HepG2 (cell line): ENCODE data around the gene BCL6B. TPM values are rescaled to one million over a fixed set of nuclear protein-coding genes. Genes with fewer than 3 reads are reported as not detected.

Experiments
- HMGA1 ChIP-seq: sonication (generic); formaldehyde crosslinking; conservative IDR thresholded peaks from 2 replicates; pipeline ENCODE4 v1.4.0; 2020; ENCODE audit warnings: missing genetic modification reagents
- REPIN1 ChIP-seq: sonication (generic); formaldehyde crosslinking; IDR thresholded peaks from 2 replicates; pipeline ENCODE4 v1.8.0; 2022; ENCODE audit warnings: missing genetic modification reagents, low read depth, mild to moderate bottlenecking, borderline replicate concordance
- TRIM24 ChIP-seq: sonication (generic); formaldehyde crosslinking; IDR thresholded peaks from 2 replicates; pipeline ENCODE4 v1.8.0; 2022; ENCODE audit warnings: mild to moderate bottlenecking, missing genetic modification reagents
- ZBTB20 ChIP-seq: sonication (generic); formaldehyde crosslinking; IDR thresholded peaks from 2 replicates; pipeline ENCODE4 v1.8.1; 2023; ENCODE audit warnings: missing genetic modification reagents, low read depth, mild to moderate bottlenecking, borderline replicate concordance
- ZBTB21 ChIP-seq: sonication (generic); formaldehyde crosslinking; IDR thresholded peaks from 2 replicates; pipeline ENCODE4 v1.4.0; 2020; ENCODE audit warnings: missing genetic modification reagents
- ZNF792 ChIP-seq: IDR thresholded peaks from 2 replicates; pipeline ENCODE4 v1.6.1; 2016
- ZSCAN25 ChIP-seq: sonication (generic); formaldehyde crosslinking; IDR thresholded peaks from 2 replicates; pipeline ENCODE4 v1.8.0; 2022; ENCODE audit warnings: mild to moderate bottlenecking, missing genetic modification reagents
- polyA plus RNA-seq, 8 experiments: library from polyadenylated mRNA; depleted of rRNA in 3 of 8; stranded (reverse) in 7 of 8; unstranded in 1 of 8; fragments of >200 nt; fragmentation: Illumina TruSeq in 4 of 8; extraction: Trizol in 4 of 8; gene quantifications; 2 replicates each; pipeline versions ENCODE4 v1.2.1 to v1.2.3, GENCODE V29; 2011 to 2016; ENCODE audit warnings: low read depth in 4 of 8, missing spikeins in 1 of 8, mixed read lengths in 1 of 8; ENCODE audit not compliant: insufficient read depth in 1 of 8
- total RNA-seq, 5 experiments: library from RNA; depleted of rRNA; stranded (reverse); fragments of >200 nt; fragmentation: Illumina TruSeq; extraction: Trizol; gene quantifications; 2 replicates each; pipeline ENCODE4 v1.2.3, GENCODE V29; 2016; ENCODE audit warnings: low read depth in 1 of 5
- TF ChIP-seq, protein P1 (sequence below), 2 experiments: fragments of 450-650 bp in 1 of 2; sonication (generic) in 1 of 2; formaldehyde crosslinking in 1 of 2; IDR thresholded peaks; 2 replicates each; pipeline versions ENCODE4 v1.6.1 to v1.8.0; 2016 to 2022; ENCODE audit warnings: antibody characterized with exemption in 1 of 2, mild to moderate bottlenecking in 1 of 2, missing genetic modification reagents in 1 of 2
- TF ChIP-seq, protein P2 (sequence below): sonication (generic); formaldehyde crosslinking; IDR thresholded peaks from 2 replicates; pipeline ENCODE4 v1.8.0; 2022; ENCODE audit warnings: low read depth, missing genetic modification reagents
- TF ChIP-seq, protein P3 (sequence below): sonication (generic); formaldehyde crosslinking; IDR thresholded peaks from 2 replicates; pipeline ENCODE4 v1.5.0; 2020; ENCODE audit warnings: missing genetic modification reagents
- TF ChIP-seq, protein P4 (sequence below): sonication (generic); formaldehyde crosslinking; IDR thresholded peaks from 2 replicates; pipeline ENCODE4 v1.4.0; 2020; ENCODE audit warnings: missing genetic modification reagents

The BCL6B gene
- total and polyA plus RNA-seq, 2 of the 13 experiments (the other 11 are each of a cell fraction or from before 2014, with no cell fraction given): not detected

DNA sequence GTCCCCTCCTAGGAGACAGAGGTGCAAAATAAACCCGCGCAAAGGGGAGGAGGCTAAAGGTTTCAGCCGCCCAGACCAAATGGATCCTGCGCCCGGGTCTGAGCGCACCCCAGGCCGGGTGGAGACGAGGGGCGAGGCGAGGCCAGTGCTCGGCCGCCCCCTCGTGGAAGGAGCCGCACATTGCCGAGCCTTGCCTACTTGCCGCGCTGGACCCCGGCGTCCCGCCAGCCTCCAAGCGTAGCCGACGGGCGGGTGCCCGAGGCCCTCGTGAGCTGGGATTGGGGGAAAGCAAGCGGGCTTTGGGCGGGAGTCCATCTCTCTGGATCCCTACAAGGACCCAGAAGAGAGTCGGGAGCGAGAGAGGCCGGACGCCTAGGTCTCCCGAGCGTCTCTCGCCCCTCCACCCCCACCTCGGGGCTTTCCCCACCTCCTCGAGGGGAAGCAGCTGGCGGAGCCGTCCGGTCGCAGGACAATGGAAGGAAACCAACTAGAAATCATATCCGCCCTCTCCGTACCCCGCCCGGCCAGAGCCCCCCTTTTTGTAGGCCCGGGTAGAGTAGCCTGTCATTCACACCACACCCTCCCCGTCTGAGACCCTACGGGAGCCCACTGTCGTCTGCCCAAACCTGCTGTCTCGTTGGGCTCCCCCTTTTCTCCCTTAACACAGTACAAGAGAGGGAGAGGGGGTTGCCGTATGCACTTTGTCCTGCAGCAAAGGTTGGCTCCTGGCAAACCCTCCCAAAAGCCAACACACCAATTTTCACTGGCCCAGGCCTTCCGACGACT, 664 bp upstream of the BCL6B start (continued):
- TF ChIP-seq, protein P1, sequence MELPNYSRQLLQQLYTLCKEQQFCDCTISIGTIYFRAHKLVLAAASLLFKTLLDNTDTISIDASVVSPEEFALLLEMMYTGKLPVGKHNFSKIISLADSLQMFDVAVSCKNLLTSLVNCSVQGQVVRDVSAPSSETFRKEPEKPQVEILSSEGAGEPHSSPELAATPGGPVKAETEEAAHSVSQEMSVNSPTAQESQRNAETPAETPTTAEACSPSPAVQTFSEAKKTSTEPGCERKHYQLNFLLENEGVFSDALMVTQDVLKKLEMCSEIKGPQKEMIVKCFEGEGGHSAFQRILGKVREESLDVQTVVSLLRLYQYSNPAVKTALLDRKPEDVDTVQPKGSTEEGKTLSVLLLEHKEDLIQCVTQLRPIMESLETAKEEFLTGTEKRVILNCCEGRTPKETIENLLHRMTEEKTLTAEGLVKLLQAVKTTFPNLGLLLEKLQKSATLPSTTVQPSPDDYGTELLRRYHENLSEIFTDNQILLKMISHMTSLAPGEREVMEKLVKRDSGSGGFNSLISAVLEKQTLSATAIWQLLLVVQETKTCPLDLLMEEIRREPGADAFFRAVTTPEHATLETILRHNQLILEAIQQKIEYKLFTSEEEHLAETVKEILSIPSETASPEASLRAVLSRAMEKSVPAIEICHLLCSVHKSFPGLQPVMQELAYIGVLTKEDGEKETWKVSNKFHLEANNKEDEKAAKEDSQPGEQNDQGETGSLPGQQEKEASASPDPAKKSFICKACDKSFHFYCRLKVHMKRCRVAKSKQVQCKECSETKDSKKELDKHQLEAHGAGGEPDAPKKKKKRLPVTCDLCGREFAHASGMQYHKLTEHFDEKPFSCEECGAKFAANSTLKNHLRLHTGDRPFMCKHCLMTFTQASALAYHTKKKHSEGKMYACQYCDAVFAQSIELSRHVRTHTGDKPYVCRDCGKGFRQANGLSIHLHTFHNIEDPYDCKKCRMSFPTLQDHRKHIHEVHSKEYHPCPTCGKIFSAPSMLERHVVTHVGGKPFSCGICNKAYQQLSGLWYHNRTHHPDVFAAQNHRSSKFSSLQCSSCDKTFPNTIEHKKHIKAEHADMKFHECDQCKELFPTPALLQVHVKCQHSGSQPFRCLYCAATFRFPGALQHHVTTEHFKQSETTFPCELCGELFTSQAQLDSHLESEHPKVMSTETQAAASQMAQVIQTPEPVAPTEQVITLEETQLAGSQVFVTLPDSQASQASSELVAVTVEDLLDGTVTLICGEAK (IDR thresholded peaks at IDR 0.05): no peak
- TF ChIP-seq, protein P1 (CRISPR knock-in tag; IDR thresholded peaks at IDR 0.05): no peak
- TF ChIP-seq ZSCAN25 (CRISPR knock-in tag): 0 out of 2 replicates have a peak, but pooled peaks have one; percentile 49
- no peak for TF ChIP-seq HMGA1 (CRISPR knock-in tag)
- TF ChIP-seq, protein P2, sequence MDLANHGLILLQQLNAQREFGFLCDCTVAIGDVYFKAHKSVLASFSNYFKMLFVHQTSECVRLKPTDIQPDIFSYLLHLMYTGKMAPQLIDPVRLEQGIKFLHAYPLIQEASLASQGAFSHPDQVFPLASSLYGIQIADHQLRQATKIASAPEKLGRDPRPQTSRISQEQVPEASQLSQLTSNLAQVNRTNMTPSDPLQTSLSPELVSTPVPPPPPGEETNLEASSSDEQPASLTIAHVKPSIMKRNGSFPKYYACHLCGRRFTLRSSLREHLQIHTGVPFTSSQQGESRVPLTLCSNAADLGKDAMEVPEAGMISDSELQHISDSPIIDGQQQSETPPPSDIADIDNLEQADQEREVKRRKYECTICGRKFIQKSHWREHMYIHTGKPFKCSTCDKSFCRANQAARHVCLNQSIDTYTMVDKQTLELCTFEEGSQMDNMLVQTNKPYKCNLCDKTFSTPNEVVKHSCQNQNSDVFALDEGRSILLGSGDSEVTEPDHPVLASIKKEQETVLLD (CRISPR knock-in tag): no peak
- no peak for TF ChIP-seq REPIN1 (CRISPR knock-in tag)
- no peak for TF ChIP-seq ZBTB20 (CRISPR knock-in tag)
- no peak for TF ChIP-seq ZNF792 (CRISPR knock-in tag)
- TF ChIP-seq, protein P3, sequence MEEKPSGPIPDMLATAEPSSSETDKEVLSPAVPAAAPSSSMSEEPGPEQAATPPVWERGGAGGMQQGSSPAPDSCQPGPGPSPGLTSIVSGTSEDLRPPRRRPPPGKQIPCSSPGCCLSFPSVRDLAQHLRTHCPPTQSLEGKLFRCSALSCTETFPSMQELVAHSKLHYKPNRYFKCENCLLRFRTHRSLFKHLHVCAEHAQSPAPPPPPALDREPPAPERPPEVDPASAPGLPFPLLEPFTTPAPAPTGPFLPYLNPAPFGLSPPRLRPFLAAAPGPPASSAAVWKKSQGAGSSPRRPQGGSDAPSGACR (CRISPR knock-in tag): no peak
- no peak for TF ChIP-seq ZBTB21 (CRISPR knock-in tag)
- TF ChIP-seq TRIM24: no peak
- TF ChIP-seq, protein P4, sequence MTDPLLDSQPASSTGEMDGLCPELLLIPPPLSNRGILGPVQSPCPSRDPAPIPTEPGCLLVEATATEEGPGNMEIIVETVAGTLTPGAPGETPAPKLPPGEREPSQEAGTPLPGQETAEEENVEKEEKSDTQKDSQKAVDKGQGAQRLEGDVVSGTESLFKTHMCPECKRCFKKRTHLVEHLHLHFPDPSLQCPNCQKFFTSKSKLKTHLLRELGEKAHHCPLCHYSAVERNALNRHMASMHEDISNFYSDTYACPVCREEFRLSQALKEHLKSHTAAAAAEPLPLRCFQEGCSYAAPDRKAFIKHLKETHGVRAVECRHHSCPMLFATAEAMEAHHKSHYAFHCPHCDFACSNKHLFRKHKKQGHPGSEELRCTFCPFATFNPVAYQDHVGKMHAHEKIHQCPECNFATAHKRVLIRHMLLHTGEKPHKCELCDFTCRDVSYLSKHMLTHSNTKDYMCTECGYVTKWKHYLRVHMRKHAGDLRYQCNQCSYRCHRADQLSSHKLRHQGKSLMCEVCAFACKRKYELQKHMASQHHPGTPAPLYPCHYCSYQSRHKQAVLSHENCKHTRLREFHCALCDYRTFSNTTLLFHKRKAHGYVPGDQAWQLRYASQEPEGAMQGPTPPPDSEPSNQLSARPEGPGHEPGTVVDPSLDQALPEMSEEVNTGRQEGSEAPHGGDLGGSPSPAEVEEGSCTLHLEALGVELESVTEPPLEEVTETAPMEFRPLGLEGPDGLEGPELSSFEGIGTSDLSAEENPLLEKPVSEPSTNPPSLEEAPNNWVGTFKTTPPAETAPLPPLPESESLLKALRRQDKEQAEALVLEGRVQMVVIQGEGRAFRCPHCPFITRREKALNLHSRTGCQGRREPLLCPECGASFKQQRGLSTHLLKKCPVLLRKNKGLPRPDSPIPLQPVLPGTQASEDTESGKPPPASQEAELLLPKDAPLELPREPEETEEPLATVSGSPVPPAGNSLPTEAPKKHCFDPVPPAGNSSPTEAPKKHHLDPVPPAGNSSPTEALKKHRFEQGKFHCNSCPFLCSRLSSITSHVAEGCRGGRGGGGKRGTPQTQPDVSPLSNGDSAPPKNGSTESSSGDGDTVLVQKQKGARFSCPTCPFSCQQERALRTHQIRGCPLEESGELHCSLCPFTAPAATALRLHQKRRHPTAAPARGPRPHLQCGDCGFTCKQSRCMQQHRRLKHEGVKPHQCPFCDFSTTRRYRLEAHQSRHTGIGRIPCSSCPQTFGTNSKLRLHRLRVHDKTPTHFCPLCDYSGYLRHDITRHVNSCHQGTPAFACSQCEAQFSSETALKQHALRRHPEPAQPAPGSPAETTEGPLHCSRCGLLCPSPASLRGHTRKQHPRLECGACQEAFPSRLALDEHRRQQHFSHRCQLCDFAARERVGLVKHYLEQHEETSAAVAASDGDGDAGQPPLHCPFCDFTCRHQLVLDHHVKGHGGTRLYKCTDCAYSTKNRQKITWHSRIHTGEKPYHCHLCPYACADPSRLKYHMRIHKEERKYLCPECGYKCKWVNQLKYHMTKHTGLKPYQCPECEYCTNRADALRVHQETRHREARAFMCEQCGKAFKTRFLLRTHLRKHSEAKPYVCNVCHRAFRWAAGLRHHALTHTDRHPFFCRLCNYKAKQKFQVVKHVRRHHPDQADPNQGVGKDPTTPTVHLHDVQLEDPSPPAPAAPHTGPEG: no peak
